Neural cell (in vitro differentiated cells): ENCODE results near the gene TBL1XR1. TPM values are rescaled to one million over a fixed set of nuclear protein-coding genes. Genes with fewer than 3 reads are reported as not detected.

Experiments
- H2AFZ ChIP-seq: fragments of 200-600, 300-800 bp; sonication (generic), shearing (Covaris generic); 2 replicates; pipeline ENCODE4 v1.6.0; 2014; ENCODE audit warnings: low read depth, mild to moderate bottlenecking, antibody characterized with exemption, low read length, moderate library complexity
- H3F3A ChIP-seq: fragments of 200-600 bp; shearing (Covaris generic); 2 replicates; pipeline ENCODE4 v1.6.1; 2016; ENCODE audit warnings: mild to moderate bottlenecking, moderate library complexity, mixed read lengths, antibody characterized with exemption, low read length; ENCODE audit not compliant: insufficient read depth, poor library complexity, severe bottlenecking
- H3K27ac ChIP-seq: fragments of 200-600, 300-800 bp; sonication (generic), shearing (Covaris generic); 2 replicates; pipeline ENCODE4 v1.5.1; 2014; ENCODE audit warnings: mild to moderate bottlenecking, low read length, moderate library complexity
- H3K27me3 ChIP-seq: fragments of 300-800, 200-600 bp; sonication (generic), shearing (Covaris generic); 2 replicates; pipeline ENCODE4 v1.6.0; 2014; ENCODE audit warnings: mild to moderate bottlenecking, low read depth, low read length, moderate library complexity; ENCODE audit not compliant: insufficient read depth
- H3K36me3 ChIP-seq: fragments of 300-800, 200-600 bp; sonication (generic), shearing (Covaris generic); 2 replicates; pipeline ENCODE4 v1.5.1; 2014; ENCODE audit warnings: mild to moderate bottlenecking, antibody characterized with exemption, low read length, moderate library complexity; ENCODE audit not compliant: insufficient read depth
- H3K4me2 ChIP-seq: fragments of 300-800, 200-600 bp; sonication (generic), shearing (Covaris generic); 2 replicates; pipeline ENCODE4 v1.6.0; 2014; ENCODE audit warnings: mild to moderate bottlenecking, low read length
- H3K4me3 ChIP-seq: fragments of 300-800, 200-600 bp; sonication (generic), shearing (Covaris generic); 2 replicates; pipeline ENCODE4 v1.5.1; 2014; ENCODE audit warnings: mild to moderate bottlenecking, low read length, moderate library complexity
- H3K79me2 ChIP-seq: fragments of 200-600 bp; shearing (Covaris generic); replicated peaks from 2 replicates; pipeline ENCODE4 v1.6.0; 2014; ENCODE audit warnings: mild to moderate bottlenecking, low read length, moderate library complexity; ENCODE audit not compliant: insufficient read depth
- H3K9ac ChIP-seq: fragments of 300-800, 200-600 bp; sonication (generic), shearing (Covaris generic); 2 replicates; pipeline ENCODE4 v1.6.1; 2016; ENCODE audit warnings: mild to moderate bottlenecking, low read length, mixed read lengths
- H3K9me2 ChIP-seq: fragments of 200-600 bp; shearing (Covaris generic); 2 replicates; pipeline ENCODE4 v1.6.1; 2016; ENCODE audit warnings: mild to moderate bottlenecking, low read length, mixed read lengths; ENCODE audit not compliant: insufficient read depth
- H3K9me3 ChIP-seq: fragments of 200-600, 300-800 bp; sonication (generic), shearing (Covaris generic); 2 replicates; pipeline ENCODE4 v1.6.1; 2016; ENCODE audit warnings: mild to moderate bottlenecking, mixed run types, low read length, moderate library complexity, mixed read lengths
- H4K20me1 ChIP-seq: fragments of 200-600 bp; shearing (Covaris generic); 2 replicates; pipeline ENCODE4 v1.6.1; 2016; ENCODE audit warnings: mild to moderate bottlenecking, mixed run types; ENCODE audit not compliant: insufficient read depth
- CTCF ChIP-seq: fragments of 450-650 bp; IDR thresholded peaks from 2 replicates; pipeline ENCODE4 v1.5.1; 2014; ENCODE audit warnings: antibody characterized with exemption, mild to moderate bottlenecking, moderate library complexity; ENCODE audit not compliant: poor library complexity, severe bottlenecking
- EP300 ChIP-seq: fragments of 450-650 bp; conservative IDR thresholded peaks from 2 replicates; pipeline ENCODE4 v1.6.1; 2014; ENCODE audit warnings: antibody characterized with exemption, mild to moderate bottlenecking, moderate library complexity; ENCODE audit not compliant: poor library complexity, severe bottlenecking
- EZH2 ChIP-seq: fragments of 200-600, 300-800 bp; shearing (Covaris generic), sonication (generic); IDR thresholded peaks from 2 replicates; pipeline ENCODE4 v1.6.1; 2014; ENCODE audit warnings: antibody characterized with exemption, low read length, borderline replicate concordance, mild to moderate bottlenecking; ENCODE audit not compliant: insufficient read depth, poor library complexity, severe bottlenecking
- MXI1 ChIP-seq: fragments of 450-650 bp; conservative IDR thresholded peaks from 2 replicates; pipeline ENCODE4 v1.6.1; 2014; ENCODE audit warnings: antibody characterized with exemption, mild to moderate bottlenecking; ENCODE audit not compliant: poor library complexity, severe bottlenecking
- POLR2AphosphoS5 ChIP-seq: IDR thresholded peaks from 2 replicates; pipeline ENCODE4 v1.6.1; 2012
- RAD21 ChIP-seq: fragments of 450-650 bp; conservative IDR thresholded peaks from 2 replicates; pipeline ENCODE4 v1.6.1; 2014; ENCODE audit warnings: antibody characterized with exemption, mild to moderate bottlenecking, moderate library complexity
- REST ChIP-seq: IDR thresholded peaks from 2 replicates; pipeline ENCODE4 v1.6.1; 2012; ENCODE audit warnings: borderline replicate concordance
- SMC3 ChIP-seq: fragments of 450-650 bp; conservative IDR thresholded peaks from 2 replicates; pipeline ENCODE4 v1.6.1; 2014; ENCODE audit warnings: antibody characterized with exemption, mild to moderate bottlenecking, moderate library complexity; ENCODE audit not compliant: poor library complexity
- TAF1 ChIP-seq: IDR thresholded peaks from 2 replicates; pipeline ENCODE4 v1.6.1; 2012; ENCODE audit warnings: low read depth
- polyA plus RNA-seq: library from polyadenylated mRNA; depleted of rRNA; stranded (reverse); fragments of >200 nt; gene quantifications from 2 replicates; pipeline ENCODE4 v1.2.3, GENCODE V29; 2014

Gene TBL1XR1
- polyA plus RNA-seq, 1 donor from 2014 or later = 96.3 TPM

- Histone ChIP-seq H3K9ac (no peak overlapping the region), H3K27ac (no peak overlapping the region), H3K36me3 (no peaks in the 10 kb centered on the region), H3K9me3 (no peaks in the 10 kb centered on the region), H4K20me1 (no peaks in the 10 kb centered on the region), H3K79me2 (peaks cover 91% of the 10 kb centered on the region), H3K4me3 (no peak overlapping the region), H3K27me3 (no peaks in the 10 kb centered on the region), H2AFZ (no peak overlapping the region), H3K9me2 (no peaks in the 10 kb centered on the region), H3K4me2 (no peak overlapping the region), H3F3A (no peaks in the 10 kb centered on the region)
- TF ChIP-seq EP300 (no peak), TAF1 (no peak), RAD21 (no peak), SMC3 (no peak), REST (no peak), POLR2AphosphoS5 (no peak)
Observed at GRCh38 chr3:177169936-177170722, 27.2 kb downstream of the TBL1XR1 start.

GRCh38 chr3:177168431-177168830 is 28.9 kb downstream of the TBL1XR1 start:
- no peaks in the 10 kb centered on the region for H4K20me1 ChIP-seq
- TF ChIP-seq MXI1 = no peak
- TF ChIP-seq EP300 = no peak
- no peaks in the 10 kb centered on the region for H3K9me3 ChIP-seq
- H3K27ac ChIP-seq = no peak overlapping the region
- H3K4me2 ChIP-seq = no peak overlapping the region
- H3K79me2 ChIP-seq = peaks cover 92% of the 10 kb centered on the region
- no peak overlapping the region for H3K4me3 ChIP-seq
- H3K27me3 ChIP-seq = no peaks in the 10 kb centered on the region
- no peaks in the 10 kb centered on the region for H3F3A ChIP-seq
- H3K9ac ChIP-seq = no peak overlapping the region
- H2AFZ ChIP-seq = no peak overlapping the region
- no peaks in the 10 kb centered on the region for H3K36me3 ChIP-seq
- H3K9me2 ChIP-seq = no peaks in the 10 kb centered on the region

GRCh38 chr3:177162742-177163141 is 34.5 kb downstream of the TBL1XR1 start:
- no peaks in the 10 kb centered on the region for H3K36me3 ChIP-seq
- no peak overlapping the region for H3K27ac ChIP-seq
- no peak overlapping the region for H3K4me2 ChIP-seq
- H2AFZ ChIP-seq = no peak overlapping the region
- no peaks in the 10 kb centered on the region for H4K20me1 ChIP-seq
- H3K27me3 ChIP-seq = no peaks in the 10 kb centered on the region
- no peak overlapping the region for H3K4me3 ChIP-seq
- H3K79me2 ChIP-seq = peaks cover 96% of the 10 kb centered on the region
- TF ChIP-seq SMC3 (no peak), EP300 (no peak), EZH2 (no peak), MXI1 (no peak), POLR2AphosphoS5 (no peak), CTCF (no peak), TAF1 (no peak), RAD21 (no peak), REST (no peak)
- no peaks in the 10 kb centered on the region for H3K9me3 ChIP-seq
- H3F3A ChIP-seq = no peaks in the 10 kb centered on the region
- no peaks in the 10 kb centered on the region for H3K9me2 ChIP-seq
- no peak overlapping the region for H3K9ac ChIP-seq
